Activated CD8-positive, alpha-beta memory T cell treated with anti-CD3 and anti-CD28 coated beads for 36 hours (primary cell): ENCODE results near the gene CHTF18. TPM values are rescaled to one million over a fixed set of nuclear protein-coding genes. Genes with fewer than 3 reads are reported as not detected.

ENCODE experiments used
- total RNA-seq, 2 experiments: library from RNA; stranded (reverse); gene quantifications; one replicate each; pipeline ENCODE4 v1.2.3, GENCODE V29; 2021

The CHTF18 gene
- total RNA-seq, 2 experiments from 2014 or later = 122 to 128 TPM

Other genes starting within 250 kb of the CHTF18 start
- gene PRR35, start 228.2 kb upstream of the CHTF18 start, total RNA-seq = not detected
- under 1 TPM; 0.25 to 0.27 TPM for gene NHLRC4, start 221.6 kb upstream of the CHTF18 start, total RNA-seq
- gene PIGQ, start 218.7 kb upstream of the CHTF18 start, total RNA-seq = 10 to 100 TPM; 46.7 to 50.8 TPM
- gene RAB40C, start 198.6 kb upstream of the CHTF18 start, total RNA-seq = 10 to 100 TPM in 1 of 2 experiments, 1 to 10 TPM in 1; 8.9 to 11.1 TPM
- gene WFIKKN1, start 157.6 kb upstream of the CHTF18 start, total RNA-seq = under 1 TPM; 0.15 to 0.19 TPM
- 100 to 1,000 TPM; 136 to 137 TPM for gene METTL26, start 152.3 kb upstream of the CHTF18 start, total RNA-seq
- 10 to 100 TPM; 63.5 to 73.0 TPM for gene MCRIP2, start 146.8 kb upstream of the CHTF18 start, total RNA-seq
- gene WDR90, start 139.3 kb upstream of the CHTF18 start, total RNA-seq = 10 to 100 TPM; 87.3 to 89.6 TPM
- 100 to 1,000 TPM; 136 to 147 TPM for gene RHOT2, start 120.5 kb upstream of the CHTF18 start, total RNA-seq
- under 1 TPM; 0.48 to 0.63 TPM for gene RHBDL1, start 112.9 kb upstream of the CHTF18 start, total RNA-seq
- 100 to 1,000 TPM; 100 to 106 TPM for gene STUB1, start 108.2 kb upstream of the CHTF18 start, total RNA-seq
- gene JMJD8, start 104.3 kb upstream of the CHTF18 start, total RNA-seq = 10 to 100 TPM; 48.7 to 49.3 TPM
- gene WDR24, start 98.2 kb upstream of the CHTF18 start, total RNA-seq = 10 to 100 TPM; 22.0 to 23.6 TPM
- 1 to 10 TPM; 4.1 to 5.7 TPM for gene FBXL16, start 82.8 kb upstream of the CHTF18 start, total RNA-seq
- 10 to 100 TPM; 35.3 to 37.7 TPM for gene METRN, start 73.5 kb upstream of the CHTF18 start, total RNA-seq
- gene ANTKMT, start 67.5 kb upstream of the CHTF18 start, total RNA-seq = 10 to 100 TPM; 69.1 to 69.9 TPM
- 1 to 10 TPM; 8.6 TPM for gene CCDC78, start 62.2 kb upstream of the CHTF18 start, total RNA-seq
- 10 to 100 TPM; 29.0 to 31.5 TPM for gene HAGHL, start 61.5 kb upstream of the CHTF18 start, total RNA-seq
- gene CIAO3, start 47.6 kb upstream of the CHTF18 start, total RNA-seq = 10 to 100 TPM; 33.4 to 34.5 TPM
- gene MSLN, start 27.9 kb upstream of the CHTF18 start, total RNA-seq = not detected
- gene RPUSD1, start 239 bp upstream of the CHTF18 start, total RNA-seq = 10 to 100 TPM; 40.6 to 44.4 TPM
- not detected for gene GNG13, start 12.1 kb downstream of the CHTF18 start, total RNA-seq
- 1 to 10 TPM; 7.7 to 7.8 TPM for gene LMF1, start 182.4 kb downstream of the CHTF18 start, total RNA-seq
- under 1 TPM; 0.61 to 0.63 TPM for gene SOX8, start 193.2 kb downstream of the CHTF18 start, total RNA-seq